Mesenchymal stem cell (in vitro differentiated cells and primary cell): ENCODE results near the gene LIPE.

Experiments
- DNase-seq: peaks from one replicate; pipeline ENCODE4 v3.0.0-alpha.2; 2013
- H2AFZ ChIP-seq: one replicate; pipeline ENCODE4 v1.6.1; 2013; ENCODE audit warnings: low read depth, mild to moderate bottlenecking, control low read depth, inconsistent platforms, low read length, moderate library complexity
- H2AK5ac ChIP-seq: 2 replicates; pipeline ENCODE4 v1.6.1; 2013; ENCODE audit warnings: low read length, moderate library complexity, mild to moderate bottlenecking, inconsistent platforms; ENCODE audit not compliant: severe bottlenecking
- H2BK120ac ChIP-seq: one replicate; pipeline ENCODE4 v1.6.1; 2013; ENCODE audit warnings: low read depth, mild to moderate bottlenecking, inconsistent platforms, low read length, moderate library complexity
- H2BK12ac ChIP-seq, 2 experiments: one replicate each; pipeline ENCODE4 v1.6.1; 2013; ENCODE audit warnings: inconsistent platforms in 2 of 2, low read length in 2 of 2, mild to moderate bottlenecking in 2 of 2, moderate library complexity in 2 of 2, control low read depth in 1 of 2
- H2BK15ac ChIP-seq: one replicate; pipeline ENCODE4 v1.6.1; 2013; ENCODE audit warnings: mild to moderate bottlenecking, low read depth, inconsistent platforms; ENCODE audit not compliant: poor library complexity, severe bottlenecking
- H2BK5ac ChIP-seq: 2 replicates; pipeline ENCODE4 v1.6.1; 2013; ENCODE audit warnings: low read depth, mild to moderate bottlenecking, low read length, control low read depth, inconsistent platforms; ENCODE audit not compliant: poor library complexity, severe bottlenecking
- H3K14ac ChIP-seq, 2 experiments: one replicate each; pipeline ENCODE4 v1.6.1; 2013; ENCODE audit warnings: inconsistent platforms in 2 of 2, low read length in 2 of 2, control low read depth in 1 of 2, mild to moderate bottlenecking in 1 of 2, moderate library complexity in 1 of 2
- H3K18ac ChIP-seq, 2 experiments: one replicate each; pipeline ENCODE4 v1.6.1; 2013; ENCODE audit warnings: inconsistent platforms in 2 of 2, low read length in 2 of 2, control low read depth in 1 of 2, low read depth in 1 of 2, mild to moderate bottlenecking in 1 of 2
- H3K23ac ChIP-seq, 2 experiments: one replicate each; pipeline ENCODE4 v1.6.1; 2013; ENCODE audit warnings: inconsistent platforms in 2 of 2, low read length in 2 of 2, mild to moderate bottlenecking in 2 of 2, moderate library complexity in 2 of 2, control low read depth in 1 of 2
- H3K27ac ChIP-seq: 2 replicates; pipeline ENCODE4 v1.5.1; 2013; ENCODE audit warnings: mild to moderate bottlenecking, moderate library complexity, low read length, control low read depth, inconsistent platforms; ENCODE audit not compliant: poor library complexity, severe bottlenecking
- H3K27me3 ChIP-seq, 2 experiments: 2 replicates each; pipeline versions ENCODE4 v1.6.1 to v1.7.0; 2013; ENCODE audit warnings: low read length in 2 of 2, mild to moderate bottlenecking in 2 of 2, moderate library complexity in 2 of 2, control low read depth in 1 of 2, inconsistent platforms in 1 of 2; ENCODE audit not compliant: control insufficient read depth in 1 of 2, insufficient read depth in 1 of 2
- H3K36me3 ChIP-seq, 2 experiments: 2 replicates each; pipeline versions ENCODE4 v1.6.1 to v1.7.0; 2013; ENCODE audit warnings: low read length in 2 of 2, control low read depth in 1 of 2, inconsistent platforms in 1 of 2, low read depth in 1 of 2, mild to moderate bottlenecking in 1 of 2; ENCODE audit not compliant: insufficient read depth in 2 of 2, control insufficient read depth in 1 of 2
- H3K4ac ChIP-seq, 2 experiments: one replicate each; pipeline ENCODE4 v1.6.1; 2013; ENCODE audit warnings: inconsistent platforms in 2 of 2, low read length in 2 of 2, mild to moderate bottlenecking in 2 of 2, moderate library complexity in 2 of 2, control low read depth in 1 of 2, low read depth in 1 of 2
- H3K4me1 ChIP-seq: 2 replicates; pipeline ENCODE4 v1.6.1; 2013; ENCODE audit warnings: low read depth, low read length, control low read depth; ENCODE audit not compliant: control insufficient read depth, insufficient read depth
- H3K4me2 ChIP-seq: 2 replicates; pipeline ENCODE4 v1.6.1; 2013; ENCODE audit warnings: low read length, mild to moderate bottlenecking, inconsistent platforms; ENCODE audit not compliant: poor library complexity, severe bottlenecking
- H3K4me3 ChIP-seq, 2 experiments: 2 replicates each; pipeline versions ENCODE4 v1.5.1 to v1.7.0; 2013; ENCODE audit warnings: low read length in 2 of 2, mild to moderate bottlenecking in 2 of 2, control low read depth in 1 of 2, low read depth in 1 of 2; ENCODE audit not compliant: insufficient read depth in 1 of 2
- H3K79me1 ChIP-seq: replicated peaks from 2 replicates; pipeline ENCODE4 v1.6.1; 2013; ENCODE audit warnings: mild to moderate bottlenecking, control low read depth, low read length, inconsistent platforms; ENCODE audit not compliant: poor library complexity, severe bottlenecking
- H3K9ac ChIP-seq: 2 replicates; pipeline ENCODE4 v1.7.0; 2013; ENCODE audit warnings: mild to moderate bottlenecking, low read length, moderate library complexity
- H3K9me3 ChIP-seq: 2 replicates; pipeline ENCODE4 v1.7.0; 2013; ENCODE audit warnings: mild to moderate bottlenecking, low read length; ENCODE audit not compliant: control insufficient read depth
- H4K8ac ChIP-seq: one replicate; pipeline ENCODE4 v1.6.1; 2013; ENCODE audit warnings: inconsistent platforms, mild to moderate bottlenecking, low read length, moderate library complexity
- H4K91ac ChIP-seq: one replicate; pipeline ENCODE4 v1.6.1; 2013; ENCODE audit warnings: mild to moderate bottlenecking, low read length, inconsistent platforms
- WGBS: methylation state at CpG from one replicate; pipeline ENCODE4 v1.1.7; 2013; ENCODE audit warnings: mixed read lengths; 5-methylcytosine and 5-hydroxymethylcytosine counted together

Gene LIPE

DNA sequence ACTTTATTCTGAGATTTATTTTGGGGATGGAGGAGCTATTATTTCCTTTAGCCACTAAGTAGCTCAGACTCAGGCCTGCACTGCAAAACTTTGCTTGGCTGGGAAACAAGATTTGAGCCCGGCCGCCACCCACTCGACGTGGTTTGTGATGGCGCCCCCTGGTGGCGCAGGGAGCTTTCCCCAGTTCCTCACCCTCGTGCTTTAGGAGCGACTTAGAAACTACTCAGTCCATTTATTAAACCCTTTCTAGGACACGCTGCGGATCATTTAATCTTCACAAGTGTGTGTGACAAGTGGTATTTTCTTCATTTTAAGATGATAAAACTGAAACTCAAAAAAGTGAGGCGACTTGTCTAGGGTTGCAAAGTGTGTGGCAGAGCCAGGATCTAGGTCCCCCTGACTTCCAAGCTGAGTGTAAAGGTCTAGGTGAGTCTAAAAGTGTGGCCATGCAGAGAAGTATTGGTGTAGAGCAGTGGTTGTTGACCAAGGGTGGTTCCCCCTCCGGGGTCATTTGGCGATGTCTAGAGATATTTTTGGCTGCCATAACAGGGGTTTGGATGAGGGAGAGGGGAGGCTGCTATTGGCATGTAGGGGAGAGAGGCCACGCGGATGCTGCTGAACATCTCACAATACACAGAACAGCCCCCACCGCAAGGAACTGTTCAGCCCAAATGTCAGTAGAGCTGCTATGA, 13.3 kb upstream of the LIPE start:
- H3K4me1 ChIP-seq, result no peaks in the 10 kb centered on the region
- H3K27me3 ChIP-seq, result peaks cover 31 to 42% of the 10 kb centered on the region in 2 experiments
- H3K27ac ChIP-seq, result no peak overlapping the region
- peak overlapping the region; percentile 44 for H3K9ac ChIP-seq
- H3K23ac ChIP-seq, result no peak overlapping the region
- no peak overlapping the region for H4K91ac ChIP-seq
- no peak overlapping the region for H2BK120ac ChIP-seq
- H3K79me1 ChIP-seq, result no peaks in the 10 kb centered on the region
- WGBS, result 41% methylated on average over 11 of the region's 16 CpGs
- H4K8ac ChIP-seq, result no peak overlapping the region
- no peak overlapping the region for H2AFZ ChIP-seq
- H3K36me3 ChIP-seq, result no peaks in the 10 kb centered on the region
- no peak overlapping the region for H3K4me3 ChIP-seq
- no peak overlapping the region for H2BK15ac ChIP-seq
- no peak overlapping the region for H3K18ac ChIP-seq
- no peaks in the 10 kb centered on the region for H3K9me3 ChIP-seq
- H2BK5ac ChIP-seq, result no peak overlapping the region
- no peak overlapping the region for H2AK5ac ChIP-seq
- H3K4me2 ChIP-seq, result no peak overlapping the region
- peak; percentile 61 for DNase-seq
- H3K4ac ChIP-seq, result no peak overlapping the region
- H3K14ac ChIP-seq, result no peak overlapping the region
- H2BK12ac ChIP-seq, result no peak overlapping the region

GRCh38 chr19:42436006-42436405, 8.8 kb upstream of the LIPE start:
- Histone ChIP-seq H4K8ac (no peak overlapping the region), H2BK5ac (no peak overlapping the region), H3K27me3 (peaks cover 5 to 6% of the 10 kb centered on the region in 2 experiments), H2BK120ac (no peak overlapping the region), H4K91ac (no peak overlapping the region), H3K9ac (peak overlapping the region; percentile 11), H3K18ac (no peak overlapping the region), H3K4me1 (peaks cover 4% of the 10 kb centered on the region), H3K4me2 (no peak overlapping the region), H3K4me3 (no peak overlapping the region), H3K79me1 (no peaks in the 10 kb centered on the region), H2AK5ac (no peak overlapping the region), H3K36me3 (no peaks in the 10 kb centered on the region), H3K23ac (no peak overlapping the region), H3K9me3 (no peaks in the 10 kb centered on the region), H2BK15ac (no peak overlapping the region), H3K14ac (no peak overlapping the region), H3K27ac (no peak overlapping the region), H2AFZ (no peak overlapping the region), H3K4ac (no peak overlapping the region), H2BK12ac (no peak overlapping the region)
- DNase-seq, result no peak
- 46% methylated on average over 2 of the region's 3 CpGs for WGBS

GRCh38 chr19:42435316-42435715, 8.1 kb upstream of the LIPE start:
- Histone ChIP-seq H3K27me3 (no peaks in the 10 kb centered on the region), H3K9me3 (no peaks in the 10 kb centered on the region), H3K14ac (no peak overlapping the region), H2BK5ac (no peak overlapping the region), H3K79me1 (no peaks in the 10 kb centered on the region), H2AK5ac (no peak overlapping the region), H3K27ac (no peak overlapping the region), H3K4me2 (no peak overlapping the region), H2AFZ (no peak overlapping the region), H2BK12ac (no peak overlapping the region), H3K4me1 (peaks cover 4% of the 10 kb centered on the region), H2BK120ac (no peak overlapping the region), H3K23ac (no peak overlapping the region), H3K36me3 (no peaks in the 10 kb centered on the region), H4K91ac (no peak overlapping the region), H3K9ac (no peak overlapping the region), H3K18ac (no peak overlapping the region), H3K4ac (no peak overlapping the region), H3K4me3 (no peak overlapping the region), H2BK15ac (no peak overlapping the region), H4K8ac (no peak overlapping the region)
- no peak for DNase-seq
- 99% methylated on average over 5 of the region's 6 CpGs for WGBS

GRCh38 chr19:42433503-42434260, 6.5 kb upstream of the LIPE start:
- H2BK15ac ChIP-seq, result no peak overlapping the region
- H3K9ac ChIP-seq, result no peak overlapping the region
- H4K8ac ChIP-seq, result no peak overlapping the region
- H3K4me2 ChIP-seq, result no peak overlapping the region
- no peak overlapping the region for H3K23ac ChIP-seq
- no peak overlapping the region for H2AK5ac ChIP-seq
- no peaks in the 10 kb centered on the region for H3K27me3 ChIP-seq
- no peak overlapping the region for H3K18ac ChIP-seq
- H3K4me3 ChIP-seq, result peak overlapping the region in 1 of 2 experiments; percentile 38
- no peak overlapping the region for H2BK5ac ChIP-seq
- H3K4me1 ChIP-seq, result peaks cover 4% of the 10 kb centered on the region
- no peaks in the 10 kb centered on the region for H3K36me3 ChIP-seq
- H3K4ac ChIP-seq, result no peak overlapping the region
- H2BK120ac ChIP-seq, result no peak overlapping the region
- H3K79me1 ChIP-seq, result no peaks in the 10 kb centered on the region
- no peak overlapping the region for H2AFZ ChIP-seq
- H3K9me3 ChIP-seq, result no peaks in the 10 kb centered on the region
- H3K27ac ChIP-seq, result no peak overlapping the region
- peak; percentile 50 for DNase-seq
- no peak overlapping the region for H4K91ac ChIP-seq
- no peak overlapping the region for H2BK12ac ChIP-seq
- no peak overlapping the region for H3K14ac ChIP-seq
- WGBS, result 20% methylated on average over 7 of the region's 9 CpGs
